OCI-LY7 (cell line): ENCODE measurements around the gene FZD1. TPM values are rescaled to one million over a fixed set of nuclear protein-coding genes. Genes with fewer than 3 reads are reported as not detected.

ENCODE experiments used
- BruUV-seq: library from RNA; stranded (reverse); fragments of 400-500 nt; replicated peaks from 2 replicates; lab custom pipeline; 2021; lab: Mats Ljungman, UMichigan
- CTCF ChIA-PET: fragments of 300-600 bp; sonication (Branson Sonifier 250); formaldehyde crosslinking; loops from one replicate; lab custom pipeline; 2022; ENCODE audit warnings: antibody characterized with exemption; ENCODE audit not compliant: unreplicated experiment; lab: Charles Lee
- POLR2A ChIA-PET: fragments of 300-600 bp; sonication (Branson Sonifier 250); formaldehyde crosslinking; loops from one replicate; lab custom pipeline; 2022; ENCODE audit warnings: antibody characterized with exemption; lab: Charles Lee
- DNase-seq: peaks from one replicate; pipeline ENCODE4 v3.0.0-alpha.2; 2015; ENCODE audit warnings: low spot score
- H2AFZ ChIP-seq: fragments of 200-600 bp; sonication (generic), shearing (Covaris generic); 2 replicates; pipeline ENCODE4 v1.6.1; 2014; ENCODE audit warnings: mild to moderate bottlenecking, antibody characterized with exemption, low read length, moderate library complexity
- H3K27ac ChIP-seq: fragments of 200-600 bp; sonication (generic); 2 replicates; pipeline ENCODE4 v1.5.1; 2014; ENCODE audit warnings: mixed run types, low read depth, mild to moderate bottlenecking, moderate library complexity, low read length, inconsistent platforms; ENCODE audit not compliant: poor library complexity, severe bottlenecking
- H3K36me3 ChIP-seq: fragments of 200-600 bp; sonication (generic); 2 replicates; pipeline ENCODE4 v1.6.1; 2014; ENCODE audit warnings: mild to moderate bottlenecking, antibody characterized with exemption, low read length, moderate library complexity, mixed read lengths; ENCODE audit not compliant: insufficient read depth
- H3K4me1 ChIP-seq: fragments of 200-600 bp; sonication (generic); 2 replicates; pipeline ENCODE4 v1.5.1; 2014; ENCODE audit warnings: mild to moderate bottlenecking, low read length; ENCODE audit not compliant: insufficient read depth, poor library complexity, severe bottlenecking
- H3K4me2 ChIP-seq: fragments of 200-600 bp; sonication (generic); 2 replicates; pipeline ENCODE4 v1.6.1; 2014; ENCODE audit warnings: mild to moderate bottlenecking, low read length
- H3K4me3 ChIP-seq: fragments of 200-600 bp; sonication (generic); 2 replicates; pipeline ENCODE4 v1.5.1; 2014; ENCODE audit warnings: mild to moderate bottlenecking, low read depth, low read length; ENCODE audit not compliant: poor library complexity, severe bottlenecking
- H3K79me2 ChIP-seq: fragments of 200-600 bp; sonication (generic); 2 replicates; pipeline ENCODE4 v1.6.1; 2016; ENCODE audit warnings: low read depth, mild to moderate bottlenecking, low read length, moderate library complexity, mixed read lengths; ENCODE audit not compliant: insufficient read depth
- H3K9me2 ChIP-seq: fragments of 200-600 bp; sonication (generic); 2 replicates; pipeline ENCODE4 v1.6.1; 2016; ENCODE audit warnings: mild to moderate bottlenecking, low read length, mixed read lengths; ENCODE audit not compliant: insufficient read depth
- H3K9me3 ChIP-seq: fragments of 200-600 bp; sonication (generic); 2 replicates; pipeline ENCODE4 v1.6.1; 2014; ENCODE audit warnings: mild to moderate bottlenecking, mixed run types, low read length, mixed read lengths
- H4K20me1 ChIP-seq: fragments of 200-600 bp; sonication (generic); 2 replicates; pipeline ENCODE4 v1.6.1; 2014; ENCODE audit warnings: mild to moderate bottlenecking, antibody characterized with exemption, low read length, moderate library complexity, mixed read lengths; ENCODE audit not compliant: insufficient read depth
- CTCF ChIP-seq: fragments of 200-600 bp; sonication (generic); conservative IDR thresholded peaks from 2 replicates; pipeline ENCODE4 v1.5.1; 2014; ENCODE audit warnings: mild to moderate bottlenecking, antibody characterized with exemption, low read length, moderate library complexity, mixed read lengths
- EZH2phosphoT487 ChIP-seq: fragments of 200-600 bp; sonication (generic); IDR thresholded peaks from 2 replicates; pipeline ENCODE4 v1.6.1; 2018; ENCODE audit warnings: low read depth, borderline replicate concordance, mild to moderate bottlenecking, mixed run types, antibody characterized with exemption, low read length, moderate library complexity, mixed read lengths
- intact Hi-C: fragments of 100-400 bp; cut with micrococcal nuclease; formaldehyde crosslinking; loops from one replicate; pipeline ENCODE4 v1.10.0; 2022; ENCODE audit not compliant: unreplicated experiment
- total RNA-seq, 2 experiments: library from RNA; depleted of rRNA in 1 of 2; stranded (reverse); fragments of >200 nt in 1 of 2; shearing (Covaris generic) in 1 of 2; gene quantifications; 2 replicates each; pipeline ENCODE4 v1.2.3, GENCODE V29; 2014 to 2022

Gene FZD1
- total RNA-seq, 2 experiments from 2014 or later, result 1.3 to 2.4 TPM

GRCh38 chr7:91266689-91267090 lies 2.5 kb downstream of the FZD1 start:
- H3K4me1 ChIP-seq, result peaks cover 12% of the 10 kb centered on the region
- H3K36me3 ChIP-seq, result no peaks in the 10 kb centered on the region
- no peak overlapping the region for H2AFZ ChIP-seq
- H3K27ac ChIP-seq, result no peak overlapping the region
- no peaks in the 10 kb centered on the region for H3K79me2 ChIP-seq
- no peak for TF ChIP-seq CTCF
- H3K9me2 ChIP-seq, result no peaks in the 10 kb centered on the region
- no peaks in the 10 kb centered on the region for H3K9me3 ChIP-seq
- H3K4me2 ChIP-seq, result no peak overlapping the region
- no TSS peak for BruUV-seq
- DNase-seq, result no peak
- H3K4me3 ChIP-seq, result no peak overlapping the region
- CTCF ChIA-PET, result no interaction called here
- no peaks in the 10 kb centered on the region; the same call in 1 of the 2 replicates for H4K20me1 ChIP-seq
- intact Hi-C loops, result no loop called here
- POLR2A ChIA-PET, result no interaction called here

GRCh38 chr7:91267171-91267955 lies 3.1 kb downstream of the FZD1 start:
- Histone ChIP-seq H3K4me1 (peaks cover 12% of the 10 kb centered on the region), H3K4me2 (peak overlapping the region; percentile 31), H3K27ac (no peak overlapping the region), H3K36me3 (no peaks in the 10 kb centered on the region), H3K79me2 (no peaks in the 10 kb centered on the region), H4K20me1 (no peaks in the 10 kb centered on the region; the same call in 1 of the 2 replicates), H3K9me2 (no peaks in the 10 kb centered on the region), H3K4me3 (no peak overlapping the region), H3K9me3 (no peaks in the 10 kb centered on the region), H2AFZ (no peak overlapping the region)
- intact Hi-C loops, result no loop called here
- DNase-seq, result no peak
- POLR2A ChIA-PET, result no interaction called here
- TF ChIP-seq CTCF (no peak), EZH2phosphoT487 (no peak)
- CTCF ChIA-PET, result no interaction called here
- BruUV-seq, result no TSS peak

GRCh38 chr7:91270372-91270771 lies 6.1 kb downstream of the FZD1 start:
- no peak overlapping the region for H3K4me3 ChIP-seq
- no TSS peak for BruUV-seq
- H4K20me1 ChIP-seq, result no peaks in the 10 kb centered on the region; the same call in 1 of the 2 replicates
- H2AFZ ChIP-seq, result no peak overlapping the region
- H3K36me3 ChIP-seq, result no peaks in the 10 kb centered on the region
- H3K4me2 ChIP-seq, result no peak overlapping the region
- H3K27ac ChIP-seq, result no peak overlapping the region
- H3K9me3 ChIP-seq, result no peaks in the 10 kb centered on the region
- no peaks in the 10 kb centered on the region for H3K9me2 ChIP-seq
- no peak for DNase-seq
- no peak for TF ChIP-seq CTCF
- no peak for TF ChIP-seq EZH2phosphoT487
- peaks cover 2% of the 10 kb centered on the region for H3K4me1 ChIP-seq
- intact Hi-C loops, result no loop called here
- CTCF ChIA-PET, result no interaction called here
- no peaks in the 10 kb centered on the region for H3K79me2 ChIP-seq
- POLR2A ChIA-PET, result interaction anchor here (0.7 kb wide), 2 partner anchors 11 to 203 kb away, joined by 3 to 4 read pairs; no protein-coding TSS in a partner anchor
